HEK293 (cell line): ENCODE results near the gene CDC14A.

Experiments used
- FEZF1 ChIP-seq: fragments of 450-650 bp; formaldehyde crosslinking; IDR thresholded peaks from 2 replicates; pipeline ENCODE4 v1.5.1; 2016; ENCODE audit warnings: missing biosample characterization, missing genetic modification characterization
- HIC1 ChIP-seq: fragments of 450-650 bp; formaldehyde crosslinking; IDR thresholded peaks from 2 replicates; pipeline ENCODE4 v1.5.1; 2016; ENCODE audit warnings: missing biosample characterization, missing genetic modification characterization
- KLF17 ChIP-seq: fragments of 450-650 bp; formaldehyde crosslinking; IDR thresholded peaks from 2 replicates; pipeline ENCODE4 v1.5.1; 2016; ENCODE audit warnings: missing biosample characterization, missing genetic modification characterization
- KLF8 ChIP-seq: fragments of 450-650 bp; formaldehyde crosslinking; IDR thresholded peaks from 2 replicates; pipeline ENCODE4 v1.5.1; 2016; ENCODE audit warnings: missing biosample characterization, missing genetic modification characterization
- PRDM4 ChIP-seq: fragments of 450-650 bp; formaldehyde crosslinking; IDR thresholded peaks from 2 replicates; pipeline ENCODE4 v1.5.1; 2017; ENCODE audit warnings: missing biosample characterization, missing genetic modification characterization
- PRDM6 ChIP-seq: fragments of 450-650 bp; formaldehyde crosslinking; IDR thresholded peaks from 2 replicates; pipeline ENCODE4 v1.5.1; 2017; ENCODE audit warnings: missing biosample characterization, missing genetic modification characterization
- SP7 ChIP-seq: fragments of 450-650 bp; formaldehyde crosslinking; IDR thresholded peaks from 2 replicates; pipeline ENCODE4 v1.5.1; 2016; ENCODE audit warnings: missing biosample characterization, missing genetic modification characterization
- TCF7L2 ChIP-seq: IDR thresholded peaks from 2 replicates; pipeline ENCODE4 v1.6.1; 2011; ENCODE audit warnings: low read depth, mild to moderate bottlenecking, inconsistent platforms, low read length, moderate library complexity, borderline replicate concordance
- ZBTB1 ChIP-seq: fragments of 450-650 bp; formaldehyde crosslinking; IDR thresholded peaks from 2 replicates; pipeline ENCODE4 v1.5.1; 2016; ENCODE audit warnings: missing biosample characterization, missing genetic modification characterization
- ZBTB20 ChIP-seq: fragments of 450-650 bp; formaldehyde crosslinking; IDR thresholded peaks from 2 replicates; pipeline ENCODE4 v1.5.1; 2016; ENCODE audit warnings: missing biosample characterization, missing genetic modification characterization
- ZEB2 ChIP-seq: fragments of 450-650 bp; formaldehyde crosslinking; IDR thresholded peaks from 2 replicates; pipeline ENCODE4 v1.5.1; 2016; ENCODE audit warnings: missing biosample characterization, missing genetic modification characterization
- ZFHX2 ChIP-seq: fragments of 450-650 bp; formaldehyde crosslinking; conservative IDR thresholded peaks from 2 replicates; pipeline ENCODE4 v1.5.1; 2016; ENCODE audit warnings: missing biosample characterization, missing genetic modification characterization
- ZNF157 ChIP-seq: fragments of 450-650 bp; formaldehyde crosslinking; IDR thresholded peaks from 2 replicates; pipeline ENCODE4 v1.5.1; 2016; ENCODE audit warnings: missing biosample characterization, missing genetic modification characterization
- ZNF19 ChIP-seq: fragments of 450-650 bp; formaldehyde crosslinking; IDR thresholded peaks from 2 replicates; pipeline ENCODE4; 2016; ENCODE audit warnings: missing biosample characterization, missing genetic modification characterization, low read depth
- ZNF221 ChIP-seq: fragments of 450-650 bp; formaldehyde crosslinking; IDR thresholded peaks from 2 replicates; pipeline ENCODE4 v1.5.1; 2017; ENCODE audit warnings: missing biosample characterization, missing genetic modification characterization, borderline replicate concordance
- ZNF23 ChIP-seq: fragments of 450-650 bp; formaldehyde crosslinking; IDR thresholded peaks from 2 replicates; pipeline ENCODE4 v1.5.1; 2016; ENCODE audit warnings: missing biosample characterization, missing genetic modification characterization, borderline replicate concordance
- ZNF280D ChIP-seq: fragments of 450-650 bp; formaldehyde crosslinking; IDR thresholded peaks from 2 replicates; pipeline ENCODE4 v1.5.1; 2016; ENCODE audit warnings: missing biosample characterization, missing genetic modification characterization
- ZNF37A ChIP-seq: fragments of 450-650 bp; IDR thresholded peaks from 2 replicates; pipeline ENCODE4 v1.5.1; 2018; ENCODE audit warnings: missing biosample characterization, missing genetic modification characterization
- ZNF391 ChIP-seq: fragments of 450-650 bp; formaldehyde crosslinking; IDR thresholded peaks from 2 replicates; pipeline ENCODE4 v1.5.1; 2016; ENCODE audit warnings: low read depth, missing biosample characterization, missing genetic modification characterization, borderline replicate concordance
- ZNF664 ChIP-seq: fragments of 450-650 bp; formaldehyde crosslinking; IDR thresholded peaks from 2 replicates; pipeline ENCODE4 v1.5.1; 2016; ENCODE audit warnings: missing biosample characterization, missing genetic modification characterization
- ZNF776 ChIP-seq: fragments of 450-650 bp; formaldehyde crosslinking; IDR thresholded peaks from 2 replicates; pipeline ENCODE4 v1.5.0; 2017; ENCODE audit warnings: missing biosample characterization, missing genetic modification characterization, borderline replicate concordance
- TF ChIP-seq, protein P1 (sequence below): IDR thresholded peaks from 2 replicates; pipeline ENCODE4 v1.6.1; 2011; ENCODE audit warnings: mild to moderate bottlenecking, low read depth, low read length, borderline replicate concordance
- TF ChIP-seq, protein P2 (sequence below): fragments of 450-650 bp; formaldehyde crosslinking; IDR thresholded peaks from 2 replicates; pipeline ENCODE4 v1.5.1; 2016; ENCODE audit warnings: missing biosample characterization, missing genetic modification characterization
- TF ChIP-seq, protein P3 (sequence below): fragments of 450-650 bp; formaldehyde crosslinking; IDR thresholded peaks from 2 replicates; pipeline ENCODE4 v1.5.1; 2016; ENCODE audit warnings: missing biosample characterization, missing genetic modification characterization

Gene CDC14A

DNA sequence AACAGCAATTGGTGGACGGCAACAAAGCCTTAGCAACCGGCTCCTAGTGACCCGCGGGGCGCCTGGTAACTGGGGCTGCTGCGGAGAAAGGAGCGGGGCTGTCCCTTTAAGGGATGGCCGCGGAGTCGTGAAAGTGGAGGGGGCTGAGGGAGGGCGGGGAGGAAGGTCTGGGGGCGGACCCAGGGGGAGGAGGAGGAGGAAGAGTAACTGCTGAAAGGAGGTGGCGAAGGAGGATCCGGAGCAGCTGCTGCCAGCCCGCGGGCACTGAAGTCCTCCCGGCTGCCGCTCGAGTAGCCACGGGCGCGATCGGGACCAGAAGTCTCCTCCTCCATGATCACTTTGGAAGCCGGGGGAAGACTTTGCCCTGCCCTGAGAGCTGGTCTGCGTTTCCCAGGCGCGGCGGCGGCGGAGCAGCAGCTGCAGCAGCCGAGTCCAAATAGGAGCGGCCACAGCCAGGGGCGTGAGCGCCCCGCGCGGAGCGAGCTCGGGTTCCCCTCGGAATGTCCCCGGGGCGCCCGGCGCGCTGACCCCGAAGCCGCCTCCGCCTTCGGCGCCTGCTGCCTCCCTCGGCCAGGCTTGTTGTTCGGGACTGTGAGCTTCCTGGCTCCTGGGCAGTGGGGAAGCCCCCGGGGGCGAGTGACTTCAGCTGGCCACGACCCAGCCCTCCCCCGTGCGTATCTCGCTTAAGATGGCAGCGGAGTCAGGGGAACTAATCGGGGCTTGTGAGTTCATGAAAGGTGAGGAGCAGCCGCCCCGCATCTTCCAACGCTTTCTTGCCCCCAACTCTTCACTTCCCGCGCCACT is at the start of gene CDC14A (continued):
- TF ChIP-seq ZNF221 (no peak), FEZF1 (tag by site-specific recombination) (no peak), PRDM4 (tag by site-specific recombination) (peak; percentile 7), ZNF776 (no peak), KLF17 (tag by site-specific recombination) (0 out of 2 replicates have a peak, but pooled peaks have one; percentile 39), ZNF664 (tag by site-specific recombination) (no peak), SP7 (tag by site-specific recombination) (peak; percentile 12), ZEB2 (tag by site-specific recombination) (peak; percentile 29), KLF8 (tag by site-specific recombination) (peak; percentile 38), ZNF37A (tag by site-specific recombination) (no peak), ZFHX2 (tag by site-specific recombination) (peak; percentile 68; the same call in 1 of the 2 replicates), TCF7L2 (no peak), ZNF391 (no peak), ZNF19 (tag by site-specific recombination) (no peak), ZNF280D (no peak), ZNF23 (no peak), ZBTB1 (tag by site-specific recombination) (no peak), HIC1 (tag by site-specific recombination) (peak; percentile 95), PRDM6 (tag by site-specific recombination) (no peak), ZNF157 (tag by site-specific recombination) (no peak), ZBTB20 (tag by site-specific recombination) (peak; percentile 37; the same call in 1 of the 2 replicates)
- TF ChIP-seq, protein P1, sequence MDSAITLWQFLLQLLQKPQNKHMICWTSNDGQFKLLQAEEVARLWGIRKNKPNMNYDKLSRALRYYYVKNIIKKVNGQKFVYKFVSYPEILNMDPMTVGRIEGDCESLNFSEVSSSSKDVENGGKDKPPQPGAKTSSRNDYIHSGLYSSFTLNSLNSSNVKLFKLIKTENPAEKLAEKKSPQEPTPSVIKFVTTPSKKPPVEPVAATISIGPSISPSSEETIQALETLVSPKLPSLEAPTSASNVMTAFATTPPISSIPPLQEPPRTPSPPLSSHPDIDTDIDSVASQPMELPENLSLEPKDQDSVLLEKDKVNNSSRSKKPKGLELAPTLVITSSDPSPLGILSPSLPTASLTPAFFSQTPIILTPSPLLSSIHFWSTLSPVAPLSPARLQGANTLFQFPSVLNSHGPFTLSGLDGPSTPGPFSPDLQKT: no peak
- TF ChIP-seq, protein P2, sequence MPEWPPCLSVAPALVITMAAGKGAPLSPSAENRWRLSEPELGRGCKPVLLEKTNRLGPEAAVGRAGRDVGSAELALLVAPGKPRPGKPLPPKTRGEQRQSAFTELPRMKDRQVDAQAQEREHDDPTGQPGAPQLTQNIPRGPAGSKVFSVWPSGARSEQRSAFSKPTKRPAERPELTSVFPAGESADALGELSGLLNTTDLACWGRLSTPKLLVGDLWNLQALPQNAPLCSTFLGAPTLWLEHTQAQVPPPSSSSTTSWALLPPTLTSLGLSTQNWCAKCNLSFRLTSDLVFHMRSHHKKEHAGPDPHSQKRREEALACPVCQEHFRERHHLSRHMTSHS: no peak
- TF ChIP-seq, protein P3, sequence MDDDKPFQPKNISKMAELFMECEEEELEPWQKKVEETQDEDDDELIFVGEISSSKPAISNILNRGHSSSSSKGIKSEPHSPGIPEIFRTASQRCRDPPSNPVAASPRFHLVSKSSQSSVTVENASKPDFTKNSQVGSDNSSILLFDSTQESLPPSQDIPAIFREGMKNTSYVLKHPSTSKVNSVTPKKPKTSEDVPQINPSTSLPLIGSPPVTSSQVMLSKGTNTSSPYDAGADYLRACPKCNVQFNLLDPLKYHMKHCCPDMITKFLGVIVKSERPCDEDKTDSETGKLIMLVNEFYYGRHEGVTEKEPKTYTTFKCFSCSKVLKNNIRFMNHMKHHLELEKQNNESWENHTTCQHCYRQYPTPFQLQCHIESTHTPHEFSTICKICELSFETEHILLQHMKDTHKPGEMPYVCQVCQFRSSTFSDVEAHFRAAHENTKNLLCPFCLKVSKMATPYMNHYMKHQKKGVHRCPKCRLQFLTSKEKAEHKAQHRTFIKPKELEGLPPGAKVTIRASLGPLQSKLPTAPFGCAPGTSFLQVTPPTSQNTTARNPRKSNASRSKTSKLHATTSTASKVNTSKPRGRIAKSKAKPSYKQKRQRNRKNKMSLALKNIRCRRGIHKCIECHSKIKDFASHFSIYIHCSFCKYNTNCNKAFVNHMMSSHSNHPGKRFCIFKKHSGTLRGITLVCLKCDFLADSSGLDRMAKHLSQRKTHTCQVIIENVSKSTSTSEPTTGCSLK (tag by site-specific recombination): no peak
